H1 (cell line): Measurements from ENCODE around the gene GRAMD1B. TPM values are rescaled to one million over a fixed set of nuclear protein-coding genes. Genes with fewer than 3 reads are reported as not detected.
"Not testable (repeated sequence)": the region's sequence is repeated elsewhere in the genome, so short reads cannot be mapped to it uniquely, and the experiment has no call there.

Experiments used
- CTCF ChIA-PET: fragments of 300-600 bp; sonication (Branson Sonifier 250); formaldehyde crosslinking; loops from one replicate; lab custom pipeline; 2021; ENCODE audit not compliant: partially characterized antibody; lab: Charles Lee
- POLR2A ChIA-PET: fragments of 300-600 bp; sonication (Branson Sonifier 250); formaldehyde crosslinking; loops from one replicate; lab custom pipeline; 2021; ENCODE audit warnings: inconsistent platforms; ENCODE audit not compliant: partially characterized antibody; lab: Charles Lee
- DNase-seq, 2 experiments: peaks; one replicate each; pipeline versions ENCODE4 v3.0.0 to v3.0.0-alpha.2; 2010 to 2022; ENCODE audit warnings: low spot score in 2 of 2, low read depth in 1 of 2, mixed read lengths in 1 of 2
- FAIRE-seq: peaks from 2 replicates; lab custom pipeline; 2011; peaks lifted over from hg19 to GRCh38; lab: Jason Lieb, UNC
- H2AFZ ChIP-seq: 2 replicates; pipeline ENCODE4 v1.8.1; 2012; ENCODE audit warnings: low read length, inconsistent platforms
- H2AK5ac ChIP-seq: 2 replicates; pipeline ENCODE4 v1.6.1; 2013; ENCODE audit warnings: low read depth, low read length
- H2BK120ac ChIP-seq: replicated peaks from 2 replicates; pipeline ENCODE3; 2013; ENCODE audit warnings: low read depth, low read length, inconsistent platforms
- H2BK12ac ChIP-seq: 2 replicates; pipeline ENCODE4 v1.6.1; 2013; ENCODE audit warnings: low read depth, low read length
- H2BK15ac ChIP-seq: 2 replicates; pipeline ENCODE4 v1.6.1; 2013; ENCODE audit warnings: low read length
- H2BK20ac ChIP-seq: 2 replicates; pipeline ENCODE4 v1.6.1; 2013; ENCODE audit warnings: low read length
- H2BK5ac ChIP-seq: 2 replicates; pipeline ENCODE4 v1.6.1; 2013; ENCODE audit warnings: low read depth, low read length
- H3K14ac ChIP-seq: 2 replicates; pipeline ENCODE4 v1.6.1; 2013; ENCODE audit warnings: inconsistent platforms; ENCODE audit not compliant: insufficient read length
- H3K18ac ChIP-seq: 2 replicates; pipeline ENCODE4 v1.6.1; 2013; ENCODE audit warnings: low read length; ENCODE audit errors: extremely low read depth
- H3K23ac ChIP-seq: 2 replicates; pipeline ENCODE4 v1.6.1; 2013; ENCODE audit warnings: inconsistent platforms; ENCODE audit not compliant: insufficient read length
- H3K23me2 ChIP-seq: 2 replicates; pipeline ENCODE4 v1.6.1; 2013; ENCODE audit warnings: low read depth, low read length
- H3K27ac ChIP-seq: 2 replicates; pipeline ENCODE4 v1.6.1; 2011; ENCODE audit warnings: low read depth, low read length, inconsistent platforms
- H3K27me3 ChIP-seq, 4 experiments: replicated peaks in 1 of 4; 1 replicate in 1 of 4; 2 replicates in 3 of 4; pipeline versions ENCODE4 v1.6.1 to v1.8.1; 2011 to 2013; ENCODE audit warnings: low read length in 3 of 4, mild to moderate bottlenecking in 3 of 4, inconsistent platforms in 2 of 4, mixed read lengths in 2 of 4, moderate library complexity in 1 of 4; ENCODE audit not compliant: control insufficient read depth in 3 of 4, insufficient read depth in 3 of 4; ENCODE audit errors: extremely low read depth in 1 of 4
- H3K36me3 ChIP-seq, 4 experiments: 2 replicates each; pipeline versions ENCODE4 v1.6.1 to v1.8.1; 2011 to 2013; ENCODE audit warnings: mild to moderate bottlenecking in 4 of 4, low read length in 3 of 4, moderate library complexity in 2 of 4, control low read depth in 1 of 4, inconsistent platforms in 1 of 4; ENCODE audit not compliant: insufficient read depth in 4 of 4, control insufficient read depth in 2 of 4
- H3K4ac ChIP-seq: replicated peaks from 2 replicates; pipeline ENCODE3; 2013; ENCODE audit warnings: low read length, low read depth, mixed read lengths, inconsistent platforms; ENCODE audit not compliant: insufficient read length
- H3K4me1 ChIP-seq, 4 experiments: replicated peaks in 1 of 4; 1 replicate in 1 of 4; 2 replicates in 3 of 4; pipeline versions ENCODE4 v1.6.1 to v1.8.1; 2011 to 2013; ENCODE audit warnings: low read length in 3 of 4, inconsistent platforms in 2 of 4, mixed read lengths in 1 of 4; ENCODE audit not compliant: insufficient read depth in 4 of 4, control insufficient read depth in 3 of 4
- H3K4me2 ChIP-seq, 2 experiments: 2 replicates each; pipeline versions ENCODE4 v1.6.1 to v1.8.1; 2011 to 2013; ENCODE audit warnings: low read depth in 2 of 2, low read length in 2 of 2, control low read depth in 1 of 2, inconsistent platforms in 1 of 2, mild to moderate bottlenecking in 1 of 2; ENCODE audit not compliant: insufficient read depth in 1 of 2
- H3K4me3 ChIP-seq, 4 experiments: fragments of 200-600, 300-600 bp in 1 of 4; sonication (generic), shearing (Covaris generic), sonication (Bioruptor Twin) in 1 of 4; 2 replicates each; pipeline versions ENCODE4 v1.5.1 to v1.8.1; 2011 to 2016; ENCODE audit warnings: low read length in 4 of 4, low read depth in 3 of 4, control low read depth in 2 of 4, inconsistent platforms in 2 of 4, mild to moderate bottlenecking in 2 of 4, mixed read lengths in 1 of 4, moderate library complexity in 1 of 4; ENCODE audit not compliant: insufficient read depth in 2 of 4; ENCODE audit errors: extremely low read depth in 1 of 4
- H3K56ac ChIP-seq: replicated peaks from 2 replicates; pipeline ENCODE3; 2013; ENCODE audit warnings: low read depth, mild to moderate bottlenecking, mixed read lengths, low read length, inconsistent platforms; ENCODE audit not compliant: insufficient read length
- H3K79me1 ChIP-seq: 2 replicates; pipeline ENCODE4 v1.6.1; 2013; ENCODE audit warnings: low read depth, low read length, control low read depth
- H3K79me2 ChIP-seq, 2 experiments: 2 replicates each; pipeline versions ENCODE4 v1.6.1 to v1.8.1; 2012 to 2013; ENCODE audit warnings: low read length in 2 of 2, mild to moderate bottlenecking in 2 of 2, inconsistent platforms in 1 of 2; ENCODE audit not compliant: insufficient read depth in 2 of 2, control insufficient read depth in 1 of 2
- H3K9ac ChIP-seq, 4 experiments: replicated peaks in 1 of 4; 1 replicate in 1 of 4; 2 replicates in 3 of 4; pipeline versions ENCODE4 v1.6.1 to v1.8.1; 2011 to 2013; ENCODE audit warnings: low read depth in 3 of 4, low read length in 3 of 4, control low read depth in 2 of 4, mild to moderate bottlenecking in 2 of 4, moderate library complexity in 2 of 4, inconsistent platforms in 1 of 4; ENCODE audit errors: extremely low read depth in 1 of 4
- H3K9me3 ChIP-seq, 2 experiments: 2 replicates each; pipeline versions ENCODE4 v1.6.1 to v1.8.1; 2012 to 2013; ENCODE audit warnings: mild to moderate bottlenecking in 2 of 2, moderate library complexity in 2 of 2, control low read depth in 1 of 2, inconsistent platforms in 1 of 2, low read depth in 1 of 2, low read length in 1 of 2, mixed read lengths in 1 of 2; ENCODE audit not compliant: insufficient read depth in 2 of 2
- H4K20me1 ChIP-seq, 2 experiments: replicated peaks in 1 of 2; 2 replicates each; pipeline versions ENCODE3 to v1.8.1; 2011 to 2013; ENCODE audit warnings: inconsistent platforms in 2 of 2, low read length in 2 of 2, mild to moderate bottlenecking in 1 of 2; ENCODE audit not compliant: insufficient read depth in 2 of 2, control insufficient read depth in 1 of 2
- H4K5ac ChIP-seq: 2 replicates; pipeline ENCODE4 v1.6.1; 2013; ENCODE audit warnings: low read length, low read depth, mixed read lengths, inconsistent platforms; ENCODE audit not compliant: insufficient read length
- H4K8ac ChIP-seq: 2 replicates; pipeline ENCODE4 v1.8.0; 2013; ENCODE audit warnings: mild to moderate bottlenecking, moderate library complexity, low read length, inconsistent platforms; ENCODE audit not compliant: insufficient read depth; ENCODE audit errors: extremely low read depth
- H4K91ac ChIP-seq: replicated peaks from 2 replicates; pipeline ENCODE3; 2013; ENCODE audit warnings: low read length, mixed read lengths, inconsistent platforms; ENCODE audit not compliant: insufficient read length
- CEBPB ChIP-seq: IDR thresholded peaks from 2 replicates; pipeline ENCODE4 v1.6.1; 2012; ENCODE audit warnings: low read depth, low read length
- WGBS, 2 experiments: shearing (Covaris generic) in 1 of 2; methylation state at CpG; one replicate each; pipeline versions ENCODE4 v1.1.6 to v1.1.7; 2013 to 2015; ENCODE audit warnings: low lambda C conversion rate in 2 of 2, mixed read lengths in 2 of 2, inconsistent platforms in 1 of 2, low coverage in 1 of 2, missing lambda C conversion rate in 1 of 2; ENCODE audit not compliant: insufficient replicate concordance in 2 of 2, insufficient coverage in 1 of 2, insufficient read length in 1 of 2; ENCODE audit errors: extremely low coverage in 1 of 2, missing lambda C conversion rate in 1 of 2; 5-methylcytosine and 5-hydroxymethylcytosine counted together
- polyA plus RNA-seq, 7 experiments: library from polyadenylated mRNA; depleted of rRNA in 3 of 7; stranded (reverse) in 5 of 7; unstranded in 2 of 7; fragments of >200 nt in 5 of 7; fragments of 200-250 nt in 2 of 7; gene quantifications; 1 replicate in 5 of 7; 2 replicates in 1 of 7; 4 replicates in 1 of 7; pipeline versions ENCODE4 v1.2.1 to v1.2.3, GENCODE V29; 2011 to 2013; ENCODE audit warnings: missing spikeins in 2 of 7, mixed read lengths in 2 of 7
- total RNA-seq: library from RNA; stranded (reverse); fragmentation: NEBNext Ultra II Directional; extraction: Animal tissue kit (Norgen Biotek cat#: 25700); gene quantifications from 2 replicates; pipeline ENCODE4 v1.2.1, GENCODE V29; 2021

Gene GRAMD1B
- total and polyA plus RNA-seq, 2 of the 8 experiments (the other 6 are each of a cell fraction or from before 2014, with no cell fraction given): 10.1 to 21.2 TPM

DNA sequence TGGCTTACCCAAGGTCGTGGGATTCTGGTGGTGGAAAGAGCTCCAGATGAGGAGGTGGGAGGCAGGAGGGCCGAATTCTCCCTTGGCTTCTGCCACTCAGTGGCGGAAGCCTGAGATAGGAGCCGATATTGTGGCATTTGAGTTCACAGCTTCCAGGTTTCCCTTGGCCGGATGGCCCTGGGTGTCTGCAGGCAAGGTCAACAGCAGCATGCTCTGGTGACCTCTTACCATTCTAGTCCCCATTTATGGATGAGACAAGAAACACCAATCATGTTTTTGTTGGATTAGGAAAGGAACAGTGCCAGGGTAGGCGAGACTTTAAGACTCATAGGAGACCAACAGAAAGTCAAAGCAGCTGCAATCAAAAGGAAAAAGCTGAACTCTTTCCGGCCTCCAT lies 89.7 kb downstream of the GRAMD1B start (continued):
- no peak for TF ChIP-seq CEBPB

DNA sequence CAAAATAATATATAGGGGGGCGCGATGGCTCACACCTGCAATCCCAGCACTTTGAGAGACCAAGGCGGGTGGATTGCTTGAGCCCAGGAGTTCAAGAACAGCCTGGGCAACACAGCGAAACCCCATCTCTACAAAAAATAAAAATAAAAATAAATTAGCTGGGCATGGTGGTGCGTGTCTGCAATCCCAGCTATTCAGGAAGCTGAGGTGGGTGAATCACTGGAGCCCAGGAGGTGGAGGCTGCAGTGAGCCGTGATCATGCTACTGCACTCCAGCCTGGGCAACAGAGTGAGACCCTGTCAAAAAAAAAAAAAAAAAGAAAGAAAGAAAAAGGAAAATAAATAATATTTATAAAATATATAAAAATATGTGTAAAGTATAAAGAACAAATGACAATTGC lies 90.4 kb downstream of the GRAMD1B start:
- not testable (repeated sequence) for H3K9me3 ChIP-seq, H3K9ac ChIP-seq, H3K79me1 ChIP-seq, H2BK20ac ChIP-seq, H3K4me3 ChIP-seq, H3K27me3 ChIP-seq, H3K79me2 ChIP-seq, H2BK15ac ChIP-seq, H3K23me2 ChIP-seq, H2BK5ac ChIP-seq, H3K14ac ChIP-seq, H4K20me1 ChIP-seq, H3K18ac ChIP-seq, H2AK5ac ChIP-seq, H3K36me3 ChIP-seq, H2BK12ac ChIP-seq, H2BK120ac ChIP-seq, DNase-seq, H2AFZ ChIP-seq, H3K27ac ChIP-seq, H3K4me2 ChIP-seq, H3K56ac ChIP-seq, H3K23ac ChIP-seq, H4K91ac ChIP-seq, H4K5ac ChIP-seq, H3K4ac ChIP-seq, H4K8ac ChIP-seq, FAIRE-seq
- ChIA-PET CTCF (interaction anchor here (0.9 to 11.3 kb wide), 13 partner anchors 9 to 259 kb away, joined by 3 to 67 read pairs (median 7); no protein-coding TSS in a partner anchor), POLR2A (interaction anchor here (1.2 kb wide), 1 partner anchor 41 kb away, joined by 3 read pairs; no protein-coding TSS in a partner anchor)
- peaks cover 18 to 31% (median 21%) of the 10 kb centered on the region in 4 experiments for H3K4me1 ChIP-seq
- WGBS, 2 experiments: 87% methylated on average over 6 of the region's 6 CpGs; no CpG with 5 or more reads in 1 of the 2 experiments
